ENCODE results near the gene EYS.

- no peak for TF ChIP-seq ZFP30 (CRISPR knock-in tag; IDR thresholded peaks at IDR 0.05)
- TF ChIP-seq ESRRG (CRISPR knock-in tag; IDR thresholded peaks at IDR 0.05) = no peak
- no peak for TF ChIP-seq OSR1 (CRISPR knock-in tag; IDR thresholded peaks at IDR 0.05)
- no peak for TF ChIP-seq RARB (CRISPR knock-in tag; IDR thresholded peaks at IDR 0.05)
- no peak for TF ChIP-seq PATZ1 (CRISPR knock-in tag; IDR thresholded peaks at IDR 0.05; ENCODE audit: borderline replicate concordance)
- no peak for TF ChIP-seq ZFP3 (CRISPR knock-in tag; IDR thresholded peaks at IDR 0.05)
- TF ChIP-seq ARNTL (CRISPR knock-in tag; IDR thresholded peaks at IDR 0.05; ENCODE audit: borderline replicate concordance, low read depth) = no peak
- TF ChIP-seq TCF4 (CRISPR knock-in tag; IDR thresholded peaks at IDR 0.05; ENCODE audit: borderline replicate concordance) = no peak
- no peak for TF ChIP-seq CREB5 (CRISPR knock-in tag; IDR thresholded peaks at IDR 0.05; ENCODE audit: low read depth)
These were observed 845.9 kb downstream of the EYS start for GRCh38 chr6:64861039-64861651.

All from SK-N-SH treated with all-trans-retinoic acid at 6 μM for 48 hours (cell line).